AG04449 (cell line): ENCODE data around the gene ABCD1.

Source experiments
- CTCF ChIA-PET: fragments of 350-600 bp; formaldehyde crosslinking; extraction: SDS; loops from one replicate; lab custom pipeline; 2021; ENCODE audit warnings: antibody characterized with exemption; lab: Yijun Ruan, JAX
- POLR2A ChIA-PET: fragments of 400-600, 350-600 bp; formaldehyde crosslinking; extraction: SDS; loops from one replicate; lab custom pipeline; 2020; ENCODE audit warnings: antibody characterized with exemption, inconsistent platforms; lab: Yijun Ruan, JAX
- DNase-seq: peaks from one replicate; pipeline ENCODE4 v3.0.0-alpha.2; 2010; ENCODE audit warnings: low read depth, low spot score
- H3K4me3 ChIP-seq: 2 replicates; pipeline ENCODE4 v1.5.1; 2011; ENCODE audit warnings: low read depth, mild to moderate bottlenecking, control low read depth, low read length
- CTCF ChIP-seq: IDR thresholded peaks from one replicate; pipeline ENCODE4 v1.5.1; 2011; ENCODE audit warnings: mild to moderate bottlenecking, moderate library complexity, low read length, control low read depth, inconsistent platforms; ENCODE audit not compliant: insufficient read depth; ENCODE audit errors: missing control alignments

ABCD1 gene

DNA sequence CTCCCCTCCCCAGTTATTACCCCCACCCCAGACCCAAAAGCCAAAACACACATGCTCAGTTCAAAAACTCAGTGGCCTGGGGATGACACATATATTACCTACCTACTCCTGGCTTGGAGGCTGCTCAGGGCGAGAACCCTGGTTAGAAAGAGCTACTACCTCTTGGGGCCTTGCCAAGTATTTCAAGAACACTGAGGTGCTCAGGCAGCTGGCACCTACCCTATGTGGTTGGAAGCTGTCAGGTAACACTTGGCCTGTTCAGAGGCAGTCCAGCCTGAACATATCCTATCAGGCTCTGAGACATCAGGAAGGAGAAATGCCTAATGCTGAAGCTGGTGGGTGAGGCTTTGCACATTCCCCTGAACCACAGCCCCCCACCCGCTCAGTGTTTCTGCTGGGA is 5.4 kb upstream of the ABCD1 start:
- no peak for TF ChIP-seq CTCF
- H3K4me3 ChIP-seq: no peak overlapping the region
- ChIA-PET POLR2A (no interaction called here), CTCF (interaction anchor here (2.8 kb wide), 1 partner anchor 11 kb away, joined by 12 read pairs; no protein-coding TSS in a partner anchor)
- no peak for DNase-seq

DNA sequence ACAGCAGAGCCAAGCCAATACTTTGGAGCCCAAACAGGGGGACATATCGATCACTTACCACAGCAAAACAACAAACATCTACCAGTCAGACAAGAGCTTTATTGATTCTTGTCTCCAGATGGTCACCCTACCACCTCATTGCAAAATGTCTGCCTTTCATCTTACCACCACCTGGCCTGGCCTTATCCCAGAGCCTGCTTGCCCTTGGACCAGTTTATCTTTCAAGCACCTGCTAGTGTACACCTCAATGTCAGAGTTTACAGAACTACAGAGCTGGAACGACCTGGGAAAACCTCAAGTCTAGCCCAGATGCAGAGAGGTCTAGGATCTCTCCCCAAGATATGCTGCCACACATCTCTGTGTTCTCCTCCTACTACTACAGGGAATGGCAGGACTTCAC is 5.0 kb upstream of the ABCD1 start:
- H3K4me3 ChIP-seq: no peak overlapping the region
- no peak for DNase-seq
- POLR2A ChIA-PET: no interaction called here
- CTCF ChIA-PET: interaction anchor here (1.4 to 2.8 kb wide), 2 partner anchors 9 to 11 kb away, joined by 5 to 12 read pairs; no protein-coding TSS in a partner anchor
- no peak for TF ChIP-seq CTCF

- no peak for DNase-seq
- peak overlapping the region; percentile 66 for H3K4me3 ChIP-seq
- ChIA-PET CTCF (interaction anchor here (2.8 kb wide), 1 partner anchor 14 kb away, joined by 12 read pairs; no protein-coding TSS in a partner anchor), POLR2A (no interaction called here)
- TF ChIP-seq CTCF: no peak
Observed at GRCh38 chrX:153722704-153723350, 1.8 kb upstream of the ABCD1 start.

GRCh38 chrX:153723351-153724251 is 1.1 kb upstream of the ABCD1 start:
- POLR2A ChIA-PET: no interaction called here
- no peak for DNase-seq
- CTCF ChIA-PET: interaction anchor here (2.8 kb wide), 1 partner anchor 15 kb away, joined by 12 read pairs; no protein-coding TSS in a partner anchor
- TF ChIP-seq CTCF: peak; percentile 31
- peak overlapping the region; percentile 66 for H3K4me3 ChIP-seq

DNA sequence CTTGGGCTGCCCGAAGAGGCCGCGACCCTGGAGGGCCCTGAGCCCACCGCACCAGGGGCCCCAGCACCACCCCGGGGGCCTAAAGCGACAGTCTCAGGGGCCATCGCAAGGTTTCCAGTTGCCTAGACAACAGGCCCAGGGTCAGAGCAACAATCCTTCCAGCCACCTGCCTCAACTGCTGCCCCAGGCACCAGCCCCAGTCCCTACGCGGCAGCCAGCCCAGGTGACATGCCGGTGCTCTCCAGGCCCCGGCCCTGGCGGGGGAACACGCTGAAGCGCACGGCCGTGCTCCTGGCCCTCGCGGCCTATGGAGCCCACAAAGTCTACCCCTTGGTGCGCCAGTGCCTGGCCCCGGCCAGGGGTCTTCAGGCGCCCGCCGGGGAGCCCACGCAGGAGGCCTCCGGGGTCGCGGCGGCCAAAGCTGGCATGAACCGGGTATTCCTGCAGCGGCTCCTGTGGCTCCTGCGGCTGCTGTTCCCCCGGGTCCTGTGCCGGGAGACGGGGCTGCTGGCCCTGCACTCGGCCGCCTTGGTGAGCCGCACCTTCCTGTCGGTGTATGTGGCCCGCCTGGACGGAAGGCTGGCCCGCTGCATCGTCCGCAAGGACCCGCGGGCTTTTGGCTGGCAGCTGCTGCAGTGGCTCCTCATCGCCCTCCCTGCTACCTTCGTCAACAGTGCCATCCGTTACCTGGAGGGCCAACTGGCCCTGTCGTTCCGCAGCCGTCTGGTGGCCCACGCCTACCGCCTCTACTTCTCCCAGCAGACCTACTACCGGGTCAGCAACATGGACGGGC is 579 bp downstream of the ABCD1 start:
- TF ChIP-seq CTCF: no peak
- H3K4me3 ChIP-seq: peak overlapping the region; percentile 54
- POLR2A ChIA-PET: no interaction called here
- CTCF ChIA-PET: no interaction called here
- DNase-seq: no peak
